ENCODE results near the gene FAAP20. TPM values are rescaled to one million over a fixed set of nuclear protein-coding genes. Genes with fewer than 3 reads are reported as not detected.

FAAP20 gene
- total RNA-seq, 1 experiment from 2014 or later = 72.1 TPM

GRCh38 chr1:2238361-2239012 lies 43.9 kb upstream of the FAAP20 start:
- Histone ChIP-seq H3K4me3 (no peak overlapping the region), H3K4me1 (replicated peaks; ENCODE audit: insufficient read depth) (peaks cover 30% of the 10 kb centered on the region), H3K27ac (no peak overlapping the region), H3K36me3 (ENCODE audit: low read depth) (0 out of 2 replicates have a peak, but pooled peaks cover 4% of the 10 kb centered on the region), H3K9me3 (ENCODE audit: insufficient read depth, low read depth) (no peaks in the 10 kb centered on the region), H3K79me2 (ENCODE audit: low read depth) (peaks cover 99% of the 10 kb centered on the region), H4K20me1 (ENCODE audit: insufficient read depth) (peaks cover 90% of the 10 kb centered on the region), H3K9me2 (ENCODE audit: insufficient read depth) (no peaks in the 10 kb centered on the region), H3K4me2 (no peak overlapping the region), H3F3A (ENCODE audit: insufficient read depth, low read depth) (peaks cover 28% of the 10 kb centered on the region), H2AFZ (no peak overlapping the region), H3K27me3 (ENCODE audit: insufficient read depth, low read depth) (no peaks in the 10 kb centered on the region)
- no peak for TF ChIP-seq EZH2 (IDR thresholded peaks at IDR 0.05; ENCODE audit: low read depth)
- no peak for TF ChIP-seq CTCF (conservative IDR thresholded peaks at IDR 0.05)
- no peak for DNase-seq
- ChIA-PET POLR2A (ENCODE audit: unreplicated experiment) (no interaction called here), CTCF (no interaction called here)
- intact Hi-C loops (cut with micrococcal nuclease; ENCODE audit: unreplicated experiment) = no loop called here
- BruUV-seq (replicated peaks) = no TSS peak

GRCh38 chr1:2237773-2238172 lies 43.2 kb upstream of the FAAP20 start:
- Histone ChIP-seq H3K4me1 (replicated peaks; ENCODE audit: insufficient read depth) (peaks cover 37% of the 10 kb centered on the region), H3K4me2 (no peak overlapping the region), H3K79me2 (ENCODE audit: low read depth) (peaks cover 99% of the 10 kb centered on the region), H4K20me1 (ENCODE audit: insufficient read depth) (peaks cover 90% of the 10 kb centered on the region), H3K27me3 (ENCODE audit: insufficient read depth, low read depth) (no peaks in the 10 kb centered on the region), H3K9me2 (ENCODE audit: insufficient read depth) (no peaks in the 10 kb centered on the region), H3K27ac (no peak overlapping the region), H3F3A (ENCODE audit: insufficient read depth, low read depth) (peaks cover 29% of the 10 kb centered on the region), H3K9me3 (ENCODE audit: insufficient read depth, low read depth) (no peaks in the 10 kb centered on the region), H2AFZ (no peak overlapping the region), H3K36me3 (ENCODE audit: low read depth) (0 out of 2 replicates have a peak, but pooled peaks cover 4% of the 10 kb centered on the region), H3K4me3 (no peak overlapping the region)
- POLR2A ChIA-PET (ENCODE audit: unreplicated experiment) = no interaction called here
- TF ChIP-seq CTCF (conservative IDR thresholded peaks at IDR 0.05) (no peak), EZH2 (IDR thresholded peaks at IDR 0.05; ENCODE audit: low read depth) (no peak)
- no TSS peak for BruUV-seq (replicated peaks)
- no peak for DNase-seq
- CTCF ChIA-PET = interaction anchor here (0.6 kb wide), 1 partner anchor 13 kb away, joined by 3 read pairs; no protein-coding TSS in a partner anchor
- intact Hi-C loops (cut with micrococcal nuclease; ENCODE audit: unreplicated experiment) = no loop called here

GRCh38 chr1:2236695-2237677 lies 42.4 kb upstream of the FAAP20 start:
- Histone ChIP-seq H3K36me3 (ENCODE audit: low read depth) (0 out of 2 replicates have a peak, but pooled peaks cover 4% of the 10 kb centered on the region), H3K4me3 (no peak overlapping the region), H3K27ac (no peak overlapping the region), H4K20me1 (ENCODE audit: insufficient read depth) (peaks cover 92% of the 10 kb centered on the region), H3K27me3 (ENCODE audit: insufficient read depth, low read depth) (no peaks in the 10 kb centered on the region), H3K4me1 (replicated peaks; ENCODE audit: insufficient read depth) (peaks cover 45% of the 10 kb centered on the region), H2AFZ (no peak overlapping the region), H3K9me2 (ENCODE audit: insufficient read depth) (no peaks in the 10 kb centered on the region), H3F3A (ENCODE audit: insufficient read depth, low read depth) (peaks cover 29% of the 10 kb centered on the region), H3K9me3 (ENCODE audit: insufficient read depth, low read depth) (no peaks in the 10 kb centered on the region), H3K79me2 (ENCODE audit: low read depth) (peaks cover 99% of the 10 kb centered on the region), H3K4me2 (no peak overlapping the region)
- intact Hi-C loops (cut with micrococcal nuclease; ENCODE audit: unreplicated experiment) = no loop called here
- CTCF ChIA-PET = interaction anchor here (0.6 kb wide), 1 partner anchor 12 kb away, joined by 3 read pairs; no protein-coding TSS in a partner anchor
- POLR2A ChIA-PET (ENCODE audit: unreplicated experiment) = no interaction called here
- BruUV-seq (replicated peaks) = no TSS peak
- DNase-seq = no peak
- TF ChIP-seq EZH2 (IDR thresholded peaks at IDR 0.05; ENCODE audit: low read depth) = no peak

All from PC-9 (cell line).